GM21737 (cell line): ENCODE measurements around the gene GPLD1.

Source experiments
- ATAC-seq: cut with Tn5 transposase; IDR thresholded peaks from one replicate; pipeline ENCODE4 v1.9.1; 2021; ENCODE audit warnings: mild to moderate bottlenecking, moderate library complexity; ENCODE audit not compliant: unreplicated experiment

Gene GPLD1

DNA sequence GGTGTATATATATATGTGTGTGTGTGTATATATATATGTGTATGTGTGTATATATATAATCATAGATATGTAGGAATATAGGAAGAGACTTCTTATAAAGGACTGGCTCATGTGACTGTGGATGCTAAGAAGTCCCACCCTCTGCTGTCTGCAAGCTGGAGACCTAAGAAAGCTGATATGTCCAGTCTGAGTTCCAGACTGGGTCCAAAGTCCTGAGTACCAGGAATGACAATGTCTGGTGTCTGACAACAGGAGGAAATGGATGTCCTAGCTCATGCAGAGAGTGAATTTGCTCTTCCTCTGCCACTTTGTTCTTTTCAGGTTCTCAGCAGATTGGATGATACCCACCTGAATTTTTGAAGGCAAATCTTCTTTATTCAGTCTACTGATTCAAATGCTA, 12.5 kb upstream of the GPLD1 start:
- ATAC-seq, result no peak

DNA sequence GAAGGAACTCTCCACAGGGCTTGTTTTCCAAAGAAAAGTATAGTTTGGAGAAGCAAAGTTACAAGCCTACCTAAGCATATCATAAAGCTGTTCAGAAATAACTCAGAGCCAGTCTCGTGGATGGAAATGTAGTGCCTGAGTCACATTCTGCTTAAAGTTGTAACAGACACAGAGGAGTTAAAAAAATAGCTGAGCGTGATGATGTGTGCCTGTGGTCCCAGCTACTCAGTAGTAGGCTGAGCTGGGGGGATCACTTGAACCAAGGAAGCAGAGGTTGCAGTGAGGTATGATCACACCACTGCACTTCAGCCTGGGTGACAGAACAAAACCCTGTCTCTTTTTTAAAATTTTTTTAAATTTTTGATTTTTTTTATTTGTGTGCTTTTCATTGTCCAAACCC, 12.0 kb upstream of the GPLD1 start:
- no peak for ATAC-seq

- no peak for ATAC-seq
These were observed 11.3 kb upstream of the GPLD1 start for GRCh38 chr6:24500683-24501082.

DNA sequence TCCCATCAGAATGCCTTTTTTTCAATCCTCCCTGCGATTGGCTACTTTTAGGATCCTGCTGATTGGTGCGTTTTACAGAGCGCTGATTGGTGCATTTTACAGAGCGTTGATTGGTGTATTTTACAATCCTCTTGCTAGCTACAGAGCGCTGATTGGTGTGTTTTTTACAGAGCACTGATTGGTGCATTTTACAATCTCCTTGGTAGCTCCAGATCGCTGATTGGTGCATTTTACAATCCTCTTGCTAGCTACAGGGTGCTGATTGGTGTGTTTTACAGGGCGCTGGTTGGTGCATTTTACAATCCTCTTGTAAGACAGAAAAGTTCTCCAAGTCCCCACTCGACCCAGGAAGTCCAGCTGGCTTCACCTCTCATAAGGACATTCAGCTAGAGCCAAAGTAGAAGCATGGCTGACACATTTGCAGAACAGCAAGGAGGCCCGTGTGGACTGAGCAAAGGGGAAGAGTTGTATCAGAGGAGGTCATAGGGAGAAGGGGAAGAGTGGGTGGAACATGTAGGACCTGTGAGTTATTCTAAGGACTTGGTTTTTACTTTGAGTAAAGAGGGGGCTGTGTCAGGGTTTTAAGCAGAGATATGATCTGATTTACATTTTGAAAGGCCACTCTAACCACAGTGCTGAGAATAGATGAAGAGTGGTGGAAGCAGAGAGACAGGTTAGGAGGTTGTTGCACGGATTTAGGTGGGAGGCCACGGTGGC, 8.0 kb upstream of the GPLD1 start:
- no peak for ATAC-seq

GRCh38 chr6:24494821-24495795, 5.7 kb upstream of the GPLD1 start, which contains the start of gene ALDH5A1:
ALDH5A1 (plus strand) TSS chr6:24494969; CDS start chr6:24494997, 28 bp downstream.
- ATAC-seq, result peak; percentile 69

DNA sequence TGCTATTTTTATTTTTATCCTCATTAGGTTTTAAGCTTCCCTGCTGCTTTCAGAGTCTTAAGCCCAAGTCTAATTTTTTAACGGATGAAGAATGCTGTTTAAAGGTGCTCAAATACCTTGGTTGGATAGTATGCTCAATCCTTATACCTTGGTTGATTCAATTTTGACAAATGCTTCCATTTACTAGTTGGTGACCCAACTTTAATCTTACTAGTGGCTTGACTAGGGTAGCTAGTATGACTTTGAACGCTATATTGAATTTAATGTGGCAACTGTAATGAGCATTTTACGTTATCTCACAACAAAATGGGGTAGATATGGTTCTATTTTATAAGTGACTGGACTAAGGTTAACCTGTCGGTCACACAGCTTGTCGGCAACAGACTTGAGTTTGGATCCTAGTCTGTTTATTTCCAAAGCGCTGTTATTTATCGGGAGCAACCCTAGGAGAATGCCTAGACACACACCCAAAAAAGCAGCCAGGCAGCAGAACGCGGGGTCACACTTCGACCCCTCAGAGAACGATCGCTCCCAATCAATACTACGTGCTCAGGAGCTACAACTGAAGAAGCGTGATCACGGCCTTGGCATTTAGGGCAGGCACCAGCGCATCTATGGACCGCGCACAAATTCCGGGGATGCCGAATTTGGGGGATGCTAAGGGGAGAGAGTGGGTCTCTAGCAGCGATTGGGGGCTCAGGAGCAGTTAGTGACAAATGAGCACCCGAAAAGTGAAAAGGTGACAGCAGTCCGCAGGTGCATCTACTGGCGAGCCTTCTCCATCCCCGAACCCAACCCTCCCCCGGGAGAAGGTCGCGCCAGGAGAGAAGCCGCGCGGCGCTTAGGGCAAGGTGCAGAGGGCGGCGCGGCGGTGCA, 4.8 kb upstream of the GPLD1 start:
- peak; percentile 3 for ATAC-seq

- no peak for ATAC-seq
These were observed 3.1 kb upstream of the GPLD1 start for GRCh38 chr6:24492475-24492874.

DNA sequence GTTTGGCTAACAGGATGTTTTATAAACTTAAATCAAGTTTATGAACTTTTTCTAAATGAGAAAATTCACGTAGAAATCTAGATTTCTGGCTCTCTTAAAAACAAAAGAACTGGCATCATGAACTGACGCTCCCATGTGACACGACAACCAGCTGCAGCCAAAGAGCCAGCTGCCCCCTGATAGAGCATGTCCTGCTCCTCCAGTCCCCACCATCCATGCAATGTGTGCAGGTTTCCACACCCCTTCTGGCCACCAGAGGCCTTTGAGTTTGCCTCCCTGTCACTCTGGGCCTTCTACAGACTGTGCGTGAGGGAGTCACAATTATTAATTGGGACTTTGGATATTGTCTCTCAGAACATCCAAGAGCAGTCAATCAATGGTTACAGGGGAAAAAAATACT, 1.6 kb upstream of the GPLD1 start:
- no peak for ATAC-seq

- no peak for ATAC-seq
These were observed 503 bp upstream of the GPLD1 start for GRCh38 chr6:24489881-24490280.

- no peak for ATAC-seq
These were observed 3.3 kb downstream of the GPLD1 start for GRCh38 chr6:24486065-24486464.

DNA sequence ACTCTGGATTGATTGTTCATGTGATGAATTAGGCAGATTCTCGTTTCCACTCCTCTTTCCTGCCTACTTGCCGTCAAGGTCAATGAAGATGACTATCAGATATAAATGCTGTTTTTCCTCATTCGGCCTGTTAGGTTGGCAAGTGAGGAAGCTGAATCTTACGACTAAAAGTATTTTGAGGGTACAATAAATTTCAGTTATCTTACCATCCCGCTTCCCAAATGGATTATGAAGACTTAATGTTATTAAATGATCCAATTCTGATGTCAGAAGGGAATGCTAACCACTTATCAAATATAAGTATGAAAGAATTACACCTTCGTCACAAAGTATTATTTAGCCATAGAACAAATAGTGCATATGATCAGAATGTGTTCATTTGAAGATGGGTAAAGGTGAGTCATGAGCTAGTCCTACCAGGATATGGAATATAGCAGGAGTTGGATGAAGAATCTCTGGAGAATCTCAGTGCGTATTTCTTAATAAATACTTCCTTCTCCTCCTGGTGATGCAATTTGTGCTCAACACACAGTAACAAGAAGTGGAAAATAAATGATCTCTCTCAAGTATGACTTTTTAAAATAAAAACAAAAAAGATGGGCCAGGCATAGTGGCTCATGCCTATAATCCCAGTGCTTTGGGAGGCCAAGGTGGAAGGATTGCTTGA, 4.6 kb downstream of the GPLD1 start:
- no peak for ATAC-seq

- no peak for ATAC-seq
These were observed 7.9 kb downstream of the GPLD1 start for GRCh38 chr6:24481449-24481848.

- no peak for ATAC-seq
These were observed 8.7 kb downstream of the GPLD1 start for GRCh38 chr6:24480705-24481104.

DNA sequence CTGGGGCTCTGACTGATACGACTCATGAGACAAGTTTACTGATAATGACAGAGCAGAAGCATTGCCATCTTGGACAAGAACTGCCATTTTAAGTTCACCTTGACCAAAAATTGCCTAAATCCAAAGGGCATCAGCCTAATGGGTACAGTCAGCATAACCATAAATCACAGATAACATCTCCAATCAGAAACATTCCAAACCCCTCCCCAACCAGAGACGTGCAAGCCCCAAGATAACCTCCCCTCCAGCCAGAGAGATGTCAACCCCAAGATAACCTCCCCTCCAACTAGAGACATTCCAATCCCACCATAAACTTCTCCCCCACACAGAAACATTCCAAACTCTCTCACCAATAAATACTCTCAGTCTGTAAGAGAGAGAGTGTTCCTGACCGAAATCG, 10.5 kb downstream of the GPLD1 start:
- ATAC-seq, result no peak

DNA sequence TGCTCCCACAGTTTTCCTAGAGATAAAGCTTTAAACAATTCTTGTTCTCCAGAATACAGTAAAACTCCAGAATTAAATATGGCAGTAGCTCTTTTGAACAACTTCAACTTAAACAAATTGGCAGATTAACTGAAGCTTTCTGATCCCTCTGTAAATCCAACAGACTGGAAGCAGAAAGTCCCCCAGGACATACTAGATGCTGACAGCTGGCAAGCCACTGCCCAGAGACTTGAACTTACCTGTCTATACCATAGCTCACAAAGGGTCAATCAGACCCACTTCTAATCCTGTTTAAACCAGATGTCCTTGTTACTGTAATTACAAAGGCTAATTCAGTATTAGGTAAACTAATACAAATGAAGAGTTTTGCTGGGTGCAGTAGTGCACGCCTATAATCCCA, 12.3 kb downstream of the GPLD1 start:
- ATAC-seq, result no peak

- no peak for ATAC-seq
These were observed 12.7 kb downstream of the GPLD1 start for GRCh38 chr6:24476631-24477030.

DNA sequence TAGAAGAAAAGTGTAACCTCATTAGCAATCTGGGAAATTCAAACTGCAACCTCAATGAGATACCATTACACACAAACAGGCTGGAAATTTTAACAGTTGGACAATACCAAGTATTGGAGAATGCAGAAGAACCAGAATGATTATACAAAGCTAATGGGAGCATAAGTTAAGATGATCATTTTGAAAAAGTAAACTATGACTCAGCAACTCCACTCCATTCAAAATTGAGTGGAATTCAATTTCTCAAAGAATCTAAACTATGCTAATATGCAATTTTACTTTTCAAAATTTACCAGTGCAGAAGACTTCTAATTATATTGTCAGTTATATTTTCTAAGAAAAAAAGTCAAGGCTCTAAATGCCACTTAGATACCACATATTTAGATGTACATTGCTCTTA, 17.2 kb downstream of the GPLD1 start:
- ATAC-seq, result no peak

GRCh38 chr6:24469811-24470210, 19.6 kb downstream of the GPLD1 start:
- no peak for ATAC-seq

- ATAC-seq, result no peak
These were observed 24.9 kb downstream of the GPLD1 start for GRCh38 chr6:24464253-24465038.

GRCh38 chr6:24460966-24461365, 28.4 kb downstream of the GPLD1 start:
- ATAC-seq, result no peak
